ENCODE data around the gene CNOT6.
"Not testable (repeated sequence)": the region's sequence is repeated elsewhere in the genome, so short reads cannot be mapped to it uniquely, and the experiment has no call there.

Gene CNOT6

DNA sequence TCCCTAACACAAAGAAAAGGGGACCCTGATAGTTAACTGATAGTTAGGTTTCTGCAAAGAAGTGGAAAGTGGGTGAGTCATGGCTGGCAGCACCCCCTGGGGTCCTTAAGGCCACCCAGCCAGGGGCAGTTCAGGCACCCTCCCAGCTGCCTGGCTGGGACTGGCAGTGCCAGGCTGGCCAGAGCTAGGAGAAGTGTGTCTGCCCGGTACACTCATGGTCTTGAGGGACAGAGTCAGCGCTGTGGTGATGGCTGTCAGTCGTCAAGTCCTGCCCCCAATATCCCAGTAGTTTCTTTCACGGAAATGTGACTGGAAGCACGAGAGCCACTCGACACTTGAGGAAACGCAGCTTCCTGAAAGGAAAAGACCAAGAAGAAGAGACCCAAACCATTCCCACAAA is 22.3 kb upstream of the CNOT6 start:
- no peak for TF ChIP-seq CTCF (IDR thresholded peaks at IDR 0.05; ENCODE audit: low read depth, low read length)
- DNase-seq (ENCODE audit: low read depth in 2 of 2) = no peak
- no peak overlapping the region for H3K4me3 ChIP-seq (replicated peaks in 1 of 2; ENCODE audit: low read depth in 2 of 2, low read length in 2 of 2)

- no peak for TF ChIP-seq CTCF (IDR thresholded peaks at IDR 0.05; ENCODE audit: low read depth, low read length)
- no peak for DNase-seq (ENCODE audit: low read depth in 2 of 2)
- H3K4me3 ChIP-seq (replicated peaks in 1 of 2; ENCODE audit: low read depth in 2 of 2, low read length in 2 of 2) = no peak overlapping the region
Measured at GRCh38 chr5:180472269-180472668, 21.9 kb upstream of the CNOT6 start.

DNA sequence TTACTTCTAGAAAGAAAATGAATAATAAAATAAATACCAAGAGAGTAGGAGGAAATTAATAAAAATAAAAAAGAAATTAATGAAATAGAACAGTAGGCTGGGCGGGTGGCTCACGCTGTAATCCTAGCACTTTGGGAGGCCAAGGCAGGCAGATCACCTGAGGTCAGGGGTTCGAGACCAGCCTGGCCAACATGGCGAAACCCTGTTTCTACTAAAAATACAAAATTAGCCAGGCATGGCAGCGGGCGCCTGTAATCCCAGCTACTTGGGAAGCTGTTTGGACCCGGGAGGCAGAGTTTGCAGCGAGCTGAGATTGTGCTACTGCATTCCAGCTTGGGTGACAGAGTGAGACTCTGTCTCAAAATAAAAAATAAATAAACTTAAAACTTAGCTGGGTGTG is 20.8 kb upstream of the CNOT6 start:
- not testable (repeated sequence) for DNase-seq (ENCODE audit: low read depth in 2 of 2); H3K4me3 ChIP-seq (replicated peaks in 1 of 2; ENCODE audit: low read depth in 2 of 2, low read length in 2 of 2)

DNA sequence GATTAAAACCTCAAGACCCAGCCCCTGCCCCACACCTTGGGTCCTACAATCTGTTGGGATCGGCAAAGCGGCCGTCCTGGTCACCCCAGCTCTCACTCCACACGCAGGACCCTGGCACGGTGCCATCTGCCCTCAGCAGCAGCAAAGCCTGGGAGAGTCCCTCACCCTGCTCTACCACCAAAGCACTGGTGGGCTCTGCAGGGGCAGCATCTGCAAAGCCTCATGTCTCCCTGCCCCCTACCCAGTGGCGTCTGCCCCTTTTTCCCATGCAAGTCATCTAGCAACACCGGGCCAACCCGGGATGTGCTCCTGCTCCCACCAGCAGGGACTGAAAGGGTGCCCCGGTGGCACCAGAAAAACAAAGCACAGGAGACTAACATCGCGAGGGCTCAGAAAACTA is 19.6 kb upstream of the CNOT6 start:
- no peak overlapping the region for H3K4me3 ChIP-seq (replicated peaks in 1 of 2; ENCODE audit: low read depth in 2 of 2, low read length in 2 of 2)
- no peak for DNase-seq (ENCODE audit: low read depth in 2 of 2)
- TF ChIP-seq CTCF (IDR thresholded peaks at IDR 0.05; ENCODE audit: low read depth, low read length) = no peak

- DNase-seq (ENCODE audit: low read depth in 2 of 2); H3K4me3 ChIP-seq (replicated peaks in 1 of 2; ENCODE audit: low read depth in 2 of 2, low read length in 2 of 2): not testable (repeated sequence)
Measured at GRCh38 chr5:180475969-180476524, 18.1 kb upstream of the CNOT6 start.

GRCh38 chr5:180484813-180485212 is 9.4 kb upstream of the CNOT6 start:
- no peak for TF ChIP-seq CTCF (IDR thresholded peaks at IDR 0.05; ENCODE audit: low read depth, low read length)
- H3K4me3 ChIP-seq (replicated peaks in 1 of 2; ENCODE audit: low read depth in 2 of 2, low read length in 2 of 2) = no peak overlapping the region
- no peak for DNase-seq (ENCODE audit: low read depth in 2 of 2)

DNA sequence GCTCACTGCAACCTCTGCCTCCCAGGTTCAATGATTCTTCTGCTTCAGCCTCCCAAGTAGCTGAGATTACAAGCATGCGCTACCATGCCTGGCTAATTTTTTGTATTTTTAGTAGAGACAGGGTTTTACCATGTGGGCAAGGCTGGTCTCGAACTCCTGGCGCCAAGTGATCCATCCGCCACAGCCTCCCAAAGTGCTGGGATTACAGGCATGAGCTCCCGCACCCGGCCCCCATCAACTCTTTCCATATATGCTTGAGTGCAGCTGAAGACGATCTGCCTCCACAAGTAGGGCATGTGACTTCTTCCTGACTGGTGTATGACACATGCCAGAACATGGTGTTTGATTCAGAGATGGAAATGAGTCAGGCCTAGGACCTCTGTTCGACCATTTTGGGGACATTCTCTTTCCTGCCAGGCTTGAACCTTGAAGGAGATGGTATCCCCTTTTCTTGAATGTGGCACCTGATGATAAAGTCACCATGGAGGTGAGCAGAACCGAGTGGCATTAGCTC is 7.5 kb upstream of the CNOT6 start:
- no peak overlapping the region for H3K4me3 ChIP-seq (replicated peaks in 1 of 2; ENCODE audit: low read depth in 2 of 2, low read length in 2 of 2)
- no peak for DNase-seq (ENCODE audit: low read depth in 2 of 2)
- TF ChIP-seq CTCF (IDR thresholded peaks at IDR 0.05; ENCODE audit: low read depth, low read length) = no peak

- no peak for DNase-seq (ENCODE audit: low read depth in 2 of 2)
- no peak for TF ChIP-seq CTCF (IDR thresholded peaks at IDR 0.05; ENCODE audit: low read depth, low read length)
- no peak overlapping the region for H3K4me3 ChIP-seq (replicated peaks in 1 of 2; ENCODE audit: low read depth in 2 of 2, low read length in 2 of 2)
Measured at GRCh38 chr5:180487556-180487955, 6.6 kb upstream of the CNOT6 start.
